Measurements from ENCODE around the gene NDUFB10.
A peak's percentile ranks its signal among the peaks of the same experiment; 100 is the strongest.

NDUFB10 gene

DNA sequence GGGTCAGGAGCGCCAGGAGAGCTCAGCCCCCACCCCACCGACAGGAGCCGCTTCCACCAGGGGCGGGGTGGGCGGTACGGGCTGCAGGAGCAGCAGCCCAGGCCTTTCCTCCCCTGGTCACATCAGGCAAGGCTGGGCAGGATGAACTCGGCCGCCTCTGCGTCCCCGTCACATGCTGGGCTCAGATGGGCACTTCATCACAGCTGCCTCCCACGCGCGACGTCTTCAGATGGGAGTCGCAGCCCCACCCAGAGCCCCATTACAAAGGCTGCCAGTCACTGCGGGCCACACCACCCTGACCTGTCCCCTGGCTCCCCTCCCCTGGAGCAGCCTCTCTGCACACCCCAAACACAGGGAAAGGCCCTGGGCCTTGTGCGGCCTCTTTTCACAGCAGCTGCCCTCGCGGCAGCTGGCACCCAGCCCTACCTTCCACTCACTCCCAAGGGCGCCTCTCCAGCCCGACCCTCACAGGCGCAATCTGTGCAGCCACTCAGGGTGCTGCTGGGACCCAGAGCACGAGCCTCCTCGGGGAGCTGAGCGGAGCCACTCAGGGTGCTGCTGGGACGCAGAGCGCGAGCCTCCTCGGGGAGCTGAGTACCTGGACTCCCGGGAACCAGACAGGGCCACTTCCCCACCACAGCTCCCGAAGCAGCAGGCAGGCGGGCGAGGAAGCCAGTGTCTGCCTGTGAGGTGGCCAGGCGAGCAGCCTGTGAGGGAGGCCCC is 45.6 kb downstream of the NDUFB10 start:
- no peak for DNase-seq

DNA sequence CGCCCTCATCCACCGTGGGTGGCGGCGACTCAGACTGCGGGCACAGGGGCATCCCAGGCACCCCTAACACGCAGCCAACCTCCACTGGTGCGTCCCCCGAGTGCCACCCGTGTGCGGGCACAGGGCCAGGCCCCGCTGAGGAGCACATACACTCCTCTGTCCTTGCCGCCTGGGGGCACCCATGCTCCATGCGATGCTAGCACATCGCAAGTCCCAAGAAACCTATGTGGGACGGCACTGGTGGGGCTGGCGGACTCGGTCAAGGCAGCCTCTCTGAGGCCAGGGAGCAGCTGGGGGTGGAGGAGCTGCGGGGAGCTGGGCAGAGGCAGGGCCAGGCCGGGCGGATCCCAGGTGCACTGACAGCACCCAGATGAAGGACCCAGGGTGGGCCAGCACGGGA is 46.3 kb downstream of the NDUFB10 start:
- no peak for DNase-seq

DNA sequence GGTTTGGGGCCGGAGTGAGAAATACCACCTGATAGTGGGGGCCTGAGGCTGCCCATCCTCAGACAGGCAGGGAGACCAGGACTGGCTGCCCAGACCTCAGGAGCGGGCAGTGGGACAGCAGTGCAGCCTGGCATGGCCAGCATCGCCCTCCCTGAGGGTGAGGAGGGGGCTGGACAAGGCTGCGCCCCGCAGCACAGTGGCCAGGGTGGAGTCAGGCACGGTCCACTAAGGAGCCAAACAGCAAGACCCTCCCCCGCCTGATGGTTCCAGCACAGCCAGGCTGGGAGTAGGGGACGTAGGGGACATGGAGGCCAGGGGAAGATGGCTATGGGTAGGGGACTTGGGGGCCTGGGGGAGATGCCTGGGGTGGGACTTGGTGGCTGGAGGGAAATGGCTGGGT is 47.0 kb downstream of the NDUFB10 start:
- no peak for DNase-seq

DNA sequence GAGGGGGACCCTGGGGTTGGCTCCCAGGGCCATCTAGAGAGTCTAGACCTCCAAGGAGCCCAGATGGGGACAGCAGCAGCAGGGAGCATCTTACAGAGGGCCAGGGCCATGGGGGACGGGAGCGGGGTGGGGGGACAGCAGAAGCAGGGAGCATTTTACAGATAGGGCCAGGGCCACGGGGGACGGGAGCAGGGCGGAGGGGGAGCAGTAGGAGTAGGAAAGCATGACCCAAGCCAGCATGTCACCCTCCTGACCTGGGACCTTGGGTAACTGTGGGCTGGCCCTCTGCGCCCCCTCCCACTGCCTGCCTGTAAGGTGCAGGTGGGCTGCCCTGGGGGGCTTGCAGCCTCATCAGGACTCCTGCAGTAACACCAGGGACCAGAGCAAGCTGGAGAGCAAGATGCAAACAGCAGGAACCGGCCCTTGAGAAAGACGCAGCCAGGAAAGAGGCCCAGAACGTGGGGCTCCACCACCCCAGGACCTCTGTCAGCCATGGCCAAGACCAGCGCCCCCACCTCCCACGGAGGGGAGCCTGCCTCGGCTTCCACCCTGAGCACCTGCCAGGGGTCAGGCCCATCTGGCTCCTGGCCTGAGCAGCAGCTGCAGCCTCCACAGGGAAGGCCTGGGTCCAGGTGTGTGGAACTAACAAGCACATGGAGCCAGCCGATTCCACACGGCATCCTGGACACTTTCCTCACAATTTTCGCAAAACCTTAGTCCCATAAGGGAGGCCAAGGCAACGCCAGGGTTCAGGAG is 47.9 kb downstream of the NDUFB10 start:
- DNase-seq: no peak

DNA sequence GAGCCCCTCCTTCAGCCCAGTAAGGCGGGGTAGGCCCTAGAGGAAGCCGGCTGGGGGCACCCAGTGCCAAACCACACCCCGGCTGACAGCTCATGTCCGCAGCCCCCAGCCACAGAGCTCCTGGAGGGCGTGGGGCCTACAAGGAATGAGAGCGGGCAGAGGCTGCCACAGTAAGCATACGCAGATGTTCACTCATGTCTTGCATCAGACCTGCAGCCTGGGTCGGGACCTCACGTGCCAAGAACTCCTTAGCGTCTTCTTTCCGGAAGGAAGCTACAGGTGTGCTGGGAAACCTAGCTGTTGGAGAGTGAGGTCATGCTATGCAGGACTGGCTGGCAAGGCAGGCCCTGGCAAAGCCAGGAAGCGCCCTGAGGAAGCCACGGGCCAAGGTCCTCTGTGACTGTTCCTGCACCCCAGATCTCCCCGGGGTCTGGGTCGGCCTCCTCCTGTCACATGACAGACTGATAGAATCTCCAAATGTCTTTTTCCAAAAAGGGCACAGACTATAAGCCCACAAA is 48.7 kb downstream of the NDUFB10 start:
- DNase-seq: no peak

DNA sequence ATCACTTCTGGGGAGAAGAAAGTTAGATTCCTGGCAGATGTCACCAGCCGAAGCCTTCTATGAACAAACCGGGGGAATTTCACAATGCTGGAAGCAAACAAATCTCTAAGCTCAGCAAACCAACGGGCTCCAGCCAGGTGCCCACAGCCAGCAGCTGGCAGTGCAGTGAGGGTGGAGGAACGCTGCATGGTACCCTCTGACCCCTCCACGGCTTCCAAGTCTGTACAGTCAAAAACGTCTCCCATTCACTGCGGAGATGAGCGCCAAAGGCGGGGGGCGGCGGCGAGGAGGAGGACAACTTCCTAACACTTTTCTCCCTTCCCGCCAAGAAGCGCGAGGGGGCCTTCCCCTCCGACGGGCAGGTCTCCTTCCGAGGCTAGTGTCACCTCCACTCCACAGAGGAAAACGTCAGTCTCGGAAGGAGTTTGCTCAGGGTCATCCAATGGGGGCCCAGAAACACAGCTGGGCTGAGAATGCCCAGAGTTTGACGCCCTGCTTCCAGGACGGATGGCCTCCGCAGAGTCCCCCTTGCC is 49.4 kb downstream of the NDUFB10 start:
- peak; percentile 33 for DNase-seq

DNA sequence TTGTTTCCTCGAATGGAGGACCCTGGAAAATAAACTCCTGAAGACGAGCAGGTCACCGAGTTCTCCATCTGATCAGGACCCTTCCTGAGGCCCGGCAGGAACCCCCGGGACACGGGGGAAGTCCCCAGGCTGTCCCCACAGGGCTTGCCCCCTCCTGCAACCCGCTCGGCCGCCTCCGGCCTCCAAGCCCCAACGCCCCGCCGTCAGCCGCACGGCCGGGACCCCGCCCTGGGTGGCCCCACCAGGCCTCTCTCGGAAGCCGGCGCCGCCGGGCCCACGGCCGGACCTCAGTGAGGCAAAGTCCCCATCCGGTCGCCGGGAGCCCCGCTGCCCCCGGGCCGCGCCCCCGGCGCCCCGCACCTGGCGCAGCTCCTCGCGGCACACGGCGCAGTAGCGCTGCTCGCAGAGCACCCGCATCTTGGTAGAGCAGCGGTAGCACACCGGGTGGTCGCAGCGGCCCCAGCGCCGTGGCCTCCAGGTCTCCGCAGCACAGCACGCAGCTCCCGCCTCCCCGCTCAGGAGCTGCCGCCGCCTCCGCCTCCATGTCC is 49.9 kb downstream of the NDUFB10 start:
- no peak for DNase-seq

DNA sequence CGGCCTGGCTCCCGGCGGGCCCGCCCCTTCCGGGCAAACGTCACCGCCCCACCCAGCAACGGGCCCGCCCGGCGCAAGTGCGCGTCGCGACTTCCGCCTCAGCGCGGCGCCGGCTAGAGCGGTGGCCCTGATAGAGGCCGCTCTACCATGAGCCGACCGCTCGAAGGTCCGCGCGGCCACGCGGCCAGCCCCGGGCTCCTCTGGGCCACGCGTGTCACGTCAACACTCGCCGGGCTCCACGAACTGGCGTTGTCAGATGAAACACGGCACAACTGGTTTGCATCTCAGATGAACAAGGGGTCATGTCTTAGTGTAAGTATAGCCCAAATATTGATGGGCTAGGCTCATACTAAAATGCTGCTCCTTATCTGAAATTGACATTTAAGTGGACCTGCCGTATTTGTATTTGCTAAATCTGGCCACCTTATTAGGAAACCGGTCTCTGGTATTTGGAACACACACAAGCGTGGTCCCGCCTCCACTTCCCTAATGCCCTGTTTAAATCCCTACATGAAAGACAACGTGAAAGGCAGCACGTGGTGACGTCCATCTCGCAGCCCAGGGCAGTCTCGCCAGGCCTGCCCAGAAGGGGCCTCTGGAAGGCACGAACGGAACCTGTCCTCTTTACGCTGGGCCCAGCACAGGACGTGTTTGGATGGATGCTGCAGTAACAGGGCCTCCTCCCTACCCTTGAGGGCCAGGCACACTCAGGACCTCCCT is 50.6 kb downstream of the NDUFB10 start, which contains the start of gene ZNF598:
ZNF598 (minus strand) TSS at position 31 of the 720 bp plus-strand sequence.
- peak; percentile 79 for DNase-seq
